HL-60/S4 treated with phorbol 12-myristate 13-acetate at 8.2 ng/mL for 4 days and 3 days (cell line): Measurements from ENCODE around the gene CHMP3.
"Not testable (repeated sequence)": the region's sequence is repeated elsewhere in the genome, so short reads cannot be mapped to it uniquely, and the experiment has no call there.

Experiments
- in situ Hi-C: fragments of 300-500 bp; cut with MboI; formaldehyde crosslinking; loops from 2 replicates; pipeline ENCODE4 v1.15.0; 2022; ENCODE audit warnings: low sequenced_read_pairs

CHMP3 gene

DNA sequence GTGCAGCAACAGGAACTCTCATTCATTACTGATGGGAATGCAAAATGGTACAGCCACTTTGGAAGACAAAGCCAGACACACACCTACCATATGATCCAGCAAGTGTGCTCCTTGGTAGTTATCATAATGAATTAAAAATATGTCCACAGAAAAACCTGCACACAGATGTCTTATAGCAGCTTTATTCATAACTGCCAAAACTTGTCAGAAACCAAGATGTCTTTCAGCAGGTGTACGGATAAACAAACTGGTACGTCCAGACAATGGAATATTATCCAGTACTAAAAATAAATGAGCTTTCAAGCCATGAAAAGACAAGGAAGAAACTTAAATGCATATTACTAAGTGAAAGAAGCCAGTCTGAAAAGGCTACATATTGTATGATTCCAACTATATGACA, 50.4 kb downstream of the CHMP3 start:
- in situ Hi-C loops, result no loop called here

DNA sequence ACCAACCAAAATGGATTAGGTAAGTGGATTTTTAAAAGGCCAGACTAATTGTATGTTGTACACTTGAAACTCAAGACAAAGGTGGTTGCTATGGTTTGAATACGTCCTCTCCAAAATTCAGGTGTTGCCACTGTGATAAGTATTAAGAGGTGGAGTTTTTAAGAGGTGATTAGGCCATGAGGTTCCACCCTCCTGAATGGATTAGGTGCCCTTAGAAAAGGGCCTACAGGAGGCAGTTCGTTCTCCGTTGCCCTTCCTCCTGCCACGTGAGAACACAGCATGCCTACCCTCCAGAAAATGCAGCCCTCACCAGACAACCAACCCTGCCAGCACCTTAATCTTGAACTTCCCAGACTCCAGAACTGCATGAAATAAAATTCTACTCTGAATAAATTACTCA, 51.2 kb downstream of the CHMP3 start:
- in situ Hi-C loops, result no loop called here

DNA sequence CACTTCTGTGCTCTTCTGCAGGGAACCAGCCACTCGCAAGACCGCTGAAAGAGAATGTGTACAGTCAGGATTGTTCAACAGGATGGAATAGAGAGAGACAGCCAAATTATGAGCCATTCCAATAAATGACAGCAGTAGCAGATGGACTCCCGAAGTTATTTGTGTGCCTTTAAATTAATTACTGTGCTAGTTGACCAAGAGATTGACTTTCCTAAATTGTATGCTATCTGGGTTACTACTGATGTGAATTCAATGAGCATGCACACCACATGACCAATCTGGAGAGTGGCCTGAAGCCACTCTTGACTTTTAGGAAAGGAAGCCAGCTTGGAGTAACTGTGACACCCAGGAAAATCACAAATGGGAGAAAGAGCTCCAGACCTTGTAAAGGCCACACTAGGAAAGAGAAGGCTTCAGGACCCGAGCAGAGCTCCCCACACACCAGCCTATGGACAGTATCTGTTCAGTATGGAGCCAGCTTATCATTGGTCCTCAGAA, 52.8 kb downstream of the CHMP3 start:
- in situ Hi-C loops, result no loop called here

DNA sequence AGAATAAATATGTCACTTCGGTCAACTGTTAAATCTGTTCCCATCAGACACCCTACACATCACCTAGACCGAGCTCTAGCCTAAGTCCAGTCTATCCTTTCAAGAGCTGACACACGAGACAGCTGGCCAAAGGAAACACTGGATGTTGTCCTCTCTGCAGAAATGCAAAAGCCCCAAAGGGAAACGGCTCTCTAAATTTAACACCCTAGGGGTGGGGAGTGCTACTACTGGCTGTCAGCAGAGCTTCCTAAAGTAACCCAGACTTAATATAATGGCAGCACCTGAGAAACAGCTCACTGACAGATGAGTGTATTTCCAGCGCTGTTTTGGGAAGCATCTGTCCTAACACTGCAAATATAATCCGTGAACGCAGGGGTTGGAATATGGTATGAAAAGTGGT, 55.6 kb downstream of the CHMP3 start:
- in situ Hi-C loops, result no loop called here

DNA sequence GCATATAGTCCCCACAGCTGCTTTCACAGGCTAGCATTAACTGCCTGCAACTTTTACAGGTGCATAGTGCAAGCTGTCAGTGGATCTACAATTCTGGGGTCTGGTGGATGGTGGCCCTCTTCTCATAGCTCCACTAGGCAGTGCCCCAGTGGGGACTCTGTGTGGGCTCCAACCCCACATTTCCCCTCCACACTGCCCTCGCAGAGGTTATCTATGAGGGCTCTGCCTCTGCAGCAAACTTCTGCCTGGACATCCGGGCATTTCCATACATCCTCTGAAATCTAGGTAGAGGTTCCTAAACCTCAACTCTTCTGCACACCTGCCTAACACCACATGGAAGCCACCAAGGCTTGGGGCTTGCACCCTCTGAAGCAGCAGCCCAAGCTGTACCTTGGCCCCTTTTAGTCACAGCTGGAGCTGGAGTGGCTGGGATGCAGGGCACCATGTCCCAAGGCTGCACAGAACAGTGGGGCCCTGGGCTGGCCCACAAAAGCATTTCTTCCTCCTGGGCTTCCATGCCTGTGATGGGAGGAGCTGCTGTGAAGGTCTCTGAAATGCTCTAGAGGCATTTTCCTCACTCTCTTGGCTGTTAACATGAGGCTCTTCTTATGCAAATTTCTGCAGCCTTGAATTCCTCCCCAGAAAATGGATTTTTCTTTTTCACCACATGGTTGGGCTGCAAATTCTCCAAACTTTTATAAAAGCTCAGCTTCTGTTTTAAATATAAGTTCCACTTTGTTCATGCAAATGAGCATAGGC, 62.7 kb downstream of the CHMP3 start:
- in situ Hi-C loops, result no loop called here

DNA sequence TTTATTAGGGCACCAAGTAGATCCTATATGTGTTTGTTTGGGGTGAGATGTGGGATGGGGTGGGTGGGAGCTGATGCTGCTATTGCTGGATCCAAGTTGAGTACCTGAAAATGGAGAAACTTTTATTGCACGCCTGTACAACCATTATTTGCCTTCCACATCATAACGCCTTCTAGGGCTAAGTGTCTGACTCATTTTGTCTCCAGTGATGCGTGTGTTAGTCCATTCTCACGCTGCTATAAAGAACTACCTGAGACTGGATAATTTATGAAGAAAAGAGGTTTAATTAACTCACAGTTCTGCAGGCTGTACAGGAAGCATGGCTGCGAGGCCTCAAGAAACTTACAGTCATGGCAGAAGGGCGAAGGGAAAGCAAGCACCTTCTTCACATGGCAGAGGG, 63.9 kb downstream of the CHMP3 start:
- in situ Hi-C loops, result no loop called here

DNA sequence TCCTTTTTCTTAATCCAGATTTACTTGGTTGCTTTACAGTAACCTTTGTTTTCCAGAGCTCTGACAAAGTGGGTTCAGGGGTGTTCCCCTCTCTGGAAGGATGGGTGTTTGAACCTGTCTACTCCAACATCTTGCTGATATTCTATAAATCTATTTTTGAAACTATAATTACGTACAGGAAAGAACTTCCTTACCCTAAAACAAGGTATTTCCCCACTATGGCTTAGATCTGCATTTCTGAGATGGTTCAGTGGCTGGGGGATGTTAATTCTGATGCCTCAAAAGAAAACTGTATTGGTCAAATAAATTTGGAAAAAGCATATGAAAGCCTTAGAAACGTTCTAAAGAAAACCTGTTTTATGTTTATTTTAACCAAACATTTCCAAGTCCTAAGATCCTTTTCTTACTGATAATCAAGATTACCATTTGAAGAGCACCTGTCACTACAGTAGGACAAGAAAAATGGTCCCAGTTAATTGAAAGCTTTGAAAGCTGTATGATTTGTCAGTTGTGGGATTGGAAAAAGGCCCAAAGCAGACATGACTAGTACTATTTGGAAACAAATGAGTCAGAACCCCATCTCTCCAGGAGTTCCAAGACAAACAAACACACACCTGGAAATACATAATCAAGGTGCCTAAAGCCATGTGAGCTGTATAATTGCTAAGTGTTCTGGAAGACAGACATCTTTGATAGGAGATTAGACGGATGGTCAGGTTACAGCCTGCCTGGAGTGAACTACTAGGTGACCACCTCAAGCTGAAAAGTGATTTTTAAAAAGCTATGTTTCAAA, 64.6 kb downstream of the CHMP3 start:
- in situ Hi-C loops, result no loop called here

DNA sequence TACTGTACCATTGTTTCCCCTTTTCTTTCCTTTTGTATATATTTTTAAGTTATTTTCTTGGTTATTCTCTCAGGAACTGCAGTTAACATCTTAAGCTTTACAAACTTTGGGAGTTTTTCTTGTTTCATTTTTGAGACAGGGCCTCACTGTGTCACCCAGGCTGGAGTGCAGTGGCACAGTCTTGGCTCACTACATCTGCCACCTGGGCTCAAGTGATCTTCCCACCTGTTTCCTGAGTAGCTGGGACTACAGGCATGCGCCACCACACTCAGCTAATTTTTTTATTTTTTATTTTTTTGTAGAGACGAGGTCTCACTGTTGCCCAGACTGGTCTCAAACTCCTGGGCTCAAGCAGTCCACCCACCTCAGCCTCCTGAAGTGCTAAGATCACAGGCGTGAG, 66.9 kb downstream of the CHMP3 start:
- in situ Hi-C loops, result not testable (repeated sequence)

DNA sequence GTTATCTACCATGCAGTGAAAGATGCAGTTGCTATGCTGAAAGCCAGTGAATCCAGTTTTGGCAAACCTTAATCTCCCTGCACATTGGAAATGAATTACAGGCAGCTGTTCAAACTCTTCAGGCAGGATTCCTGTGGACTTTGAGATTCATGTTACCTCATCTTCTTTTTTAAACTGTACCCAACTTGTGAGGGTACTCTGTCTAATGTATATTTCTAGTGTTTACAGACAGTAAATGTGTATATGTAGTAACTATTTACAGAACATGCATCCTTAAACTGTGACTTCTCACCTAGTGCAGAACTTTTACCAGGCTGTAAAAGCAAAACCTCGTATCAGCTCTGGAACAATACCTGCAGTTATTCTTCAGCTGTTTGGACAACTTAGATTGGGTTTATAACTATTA, 71.2 kb downstream of the CHMP3 start:
- in situ Hi-C loops, result no loop called here

DNA sequence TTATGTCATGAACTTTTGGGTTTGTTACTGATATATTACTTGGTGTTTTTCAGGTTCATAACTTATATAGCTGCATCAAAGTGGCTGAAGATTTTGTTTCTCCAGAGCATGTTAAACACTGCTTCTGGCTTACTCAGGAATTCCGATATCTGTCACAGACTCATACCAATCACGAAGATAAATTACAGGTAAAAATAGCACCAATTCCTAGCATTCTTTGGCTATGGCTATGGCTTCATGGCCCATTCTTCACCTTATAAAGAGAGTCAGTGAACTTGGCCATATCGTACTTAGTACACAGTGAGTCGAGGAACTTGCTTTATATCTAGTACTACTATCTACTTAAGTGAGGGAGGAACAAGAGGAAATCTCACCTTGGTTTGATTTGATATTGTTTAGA, 72.2 kb downstream of the CHMP3 start:
- in situ Hi-C loops, result no loop called here

DNA sequence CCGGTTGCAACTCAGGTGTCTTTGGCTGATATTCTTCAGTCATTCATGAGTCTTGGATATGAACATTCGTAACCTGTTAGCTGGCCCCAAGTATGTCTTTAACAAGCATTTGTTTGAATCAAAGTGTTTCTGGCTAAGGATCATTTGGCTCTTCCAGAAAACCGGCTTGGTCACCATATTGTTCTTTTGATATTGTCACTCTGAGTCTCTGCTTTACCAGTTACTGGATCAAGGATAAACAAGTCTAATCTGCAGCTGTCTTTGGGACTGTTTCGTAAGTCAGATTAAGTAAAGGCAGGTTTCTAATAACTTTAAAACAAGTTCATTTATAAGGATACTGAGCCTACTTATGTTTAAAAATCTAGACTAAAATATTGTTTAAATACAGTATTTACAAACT, 73.0 kb downstream of the CHMP3 start:
- in situ Hi-C loops, result no loop called here

DNA sequence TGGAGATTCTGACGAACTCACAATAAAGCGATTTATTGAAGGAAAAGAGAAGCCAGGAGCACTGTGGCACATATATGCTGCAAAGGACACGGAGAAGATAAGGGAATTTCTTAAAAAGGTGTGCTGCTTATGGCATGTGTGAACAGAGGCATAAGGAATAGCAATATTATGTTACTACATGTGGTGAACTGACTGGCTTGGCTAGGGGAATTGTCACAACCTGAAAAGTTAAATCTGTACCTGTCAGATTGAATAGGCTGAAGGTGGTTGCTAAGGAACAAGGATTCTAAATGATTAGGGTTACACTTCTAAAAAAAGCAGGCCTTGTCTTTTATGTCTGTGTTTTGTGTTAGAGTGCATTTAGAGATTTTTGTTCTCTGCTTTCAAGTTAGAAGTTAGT, 73.7 kb downstream of the CHMP3 start:
- in situ Hi-C loops, result no loop called here

DNA sequence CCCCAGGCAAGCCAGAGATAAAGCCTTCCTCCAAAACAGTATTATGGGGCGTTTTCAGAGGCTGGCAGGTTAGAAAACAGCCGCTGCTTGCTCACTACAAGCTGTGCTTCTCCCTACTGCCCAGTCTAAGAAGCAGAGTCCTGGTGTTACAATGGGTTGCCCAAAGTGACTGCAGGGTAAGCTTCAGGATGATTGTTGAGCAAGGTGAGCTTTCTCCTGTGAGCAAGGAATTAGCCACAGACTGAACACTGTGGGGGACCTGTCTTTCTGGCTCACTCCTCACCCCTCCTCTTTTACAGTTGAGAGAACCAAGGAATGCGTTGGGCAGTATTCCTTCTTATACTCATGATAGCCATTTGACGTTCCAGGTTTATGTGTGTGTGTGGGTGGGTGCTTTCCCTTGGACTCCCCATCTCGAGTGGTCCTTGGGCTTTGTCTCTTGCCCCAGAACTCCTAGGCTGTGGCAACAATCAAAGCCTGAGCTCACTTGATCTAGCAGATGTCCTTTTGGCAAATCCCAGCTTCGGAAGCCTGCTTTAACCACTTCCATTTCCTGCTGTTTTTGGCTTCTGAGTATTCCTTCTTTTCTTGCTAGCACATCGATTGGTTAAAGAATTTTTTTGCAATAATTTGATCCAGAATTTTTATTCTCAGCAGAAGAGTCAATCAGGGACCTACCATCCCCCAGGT, 74.5 kb downstream of the CHMP3 start:
- in situ Hi-C loops, result no loop called here

DNA sequence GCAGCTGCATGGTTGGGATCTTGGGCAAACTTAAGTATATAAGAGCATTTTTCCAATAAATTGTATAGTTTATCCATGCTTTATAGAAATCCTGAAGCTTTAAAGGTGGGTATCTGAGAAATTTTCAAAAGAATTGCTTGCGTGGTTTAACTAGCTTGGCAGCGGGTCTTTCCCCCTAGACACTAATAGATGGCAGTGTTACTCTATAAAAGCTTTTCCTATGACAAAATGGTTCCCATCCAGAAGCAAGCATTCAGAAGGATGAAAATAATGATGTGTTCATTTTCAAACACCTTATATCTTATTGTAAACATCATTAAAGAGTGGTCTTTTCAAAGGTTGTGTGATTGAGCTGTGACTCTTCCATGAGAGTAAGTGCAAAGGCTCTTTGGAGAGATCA, 76.2 kb downstream of the CHMP3 start:
- in situ Hi-C loops, result no loop called here

DNA sequence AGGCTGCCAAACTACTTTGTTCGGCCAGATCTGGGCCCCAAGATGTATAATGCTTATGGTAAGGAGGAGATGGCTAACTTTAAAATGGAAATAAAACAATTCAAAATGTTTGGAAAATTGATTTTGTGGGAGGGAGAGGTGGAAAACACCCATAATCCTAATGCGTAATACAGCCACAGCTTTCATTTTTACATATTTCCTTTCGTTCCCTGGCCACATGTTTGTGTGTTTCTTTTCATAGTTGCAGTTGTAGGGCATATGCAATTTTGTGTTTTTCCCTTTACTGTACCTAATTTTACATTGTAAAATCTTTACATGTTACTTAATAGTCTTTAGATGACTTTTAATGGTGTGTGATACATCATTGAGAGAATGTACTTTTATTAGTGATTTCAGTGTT, 77.4 kb downstream of the CHMP3 start:
- in situ Hi-C loops, result no loop called here

DNA sequence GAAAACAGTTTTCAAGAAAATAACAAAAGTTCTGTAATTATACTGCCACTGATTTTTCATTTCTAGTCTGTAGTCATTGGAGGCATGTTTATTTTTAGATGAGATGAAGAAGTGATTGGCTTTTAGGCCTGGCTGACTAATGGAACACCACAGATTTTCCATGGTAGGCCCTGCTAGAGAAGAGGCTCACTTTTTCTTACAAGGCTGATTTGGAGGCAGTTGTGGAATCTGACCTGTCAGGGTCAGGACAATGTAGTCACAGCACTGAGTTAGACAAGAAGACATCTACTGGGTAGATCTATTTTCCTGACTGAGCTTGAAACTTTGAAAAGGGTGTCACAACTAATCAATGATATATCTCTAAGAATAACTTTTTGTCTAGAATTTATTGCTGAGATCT, 78.1 kb downstream of the CHMP3 start:
- in situ Hi-C loops, result no loop called here

DNA sequence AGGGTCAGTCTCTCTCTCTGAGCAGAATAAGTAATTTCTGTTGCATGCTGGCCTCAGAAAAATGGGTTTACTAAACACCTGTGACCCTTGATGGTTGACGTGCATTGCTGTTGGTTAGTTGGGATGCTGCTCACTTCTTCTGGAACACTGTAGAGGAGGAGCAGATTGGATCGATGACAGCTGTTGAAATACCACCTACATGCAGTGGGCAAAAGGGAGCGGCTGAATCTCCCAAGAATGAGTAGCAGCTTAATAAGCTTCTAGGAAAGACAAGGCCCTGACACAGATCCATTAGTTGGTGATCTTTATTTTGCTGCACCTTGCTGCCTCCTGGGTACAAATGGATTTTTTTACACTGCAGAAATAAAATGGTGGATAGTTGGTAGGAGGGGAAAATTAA, 78.9 kb downstream of the CHMP3 start:
- in situ Hi-C loops, result no loop called here

DNA sequence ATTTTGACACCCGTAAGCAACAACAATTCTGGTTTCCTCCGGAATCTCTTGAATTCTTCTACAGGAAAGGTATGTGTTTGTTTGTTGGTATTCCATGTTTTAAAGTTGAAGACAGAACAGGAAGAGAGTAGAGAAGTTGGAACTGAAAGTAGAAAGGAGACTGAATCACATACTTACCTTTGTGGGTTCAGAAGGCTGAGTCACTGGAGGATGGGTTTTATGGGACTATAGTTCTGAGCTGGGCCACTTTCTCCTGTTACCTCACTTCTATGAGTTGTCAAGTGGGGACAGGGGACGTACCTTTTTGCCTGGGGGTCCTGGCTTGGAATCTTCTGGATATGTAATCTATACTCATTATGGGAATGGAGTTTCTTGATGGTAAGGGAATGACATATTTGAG, 81.2 kb downstream of the CHMP3 start:
- in situ Hi-C loops, result no loop called here

DNA sequence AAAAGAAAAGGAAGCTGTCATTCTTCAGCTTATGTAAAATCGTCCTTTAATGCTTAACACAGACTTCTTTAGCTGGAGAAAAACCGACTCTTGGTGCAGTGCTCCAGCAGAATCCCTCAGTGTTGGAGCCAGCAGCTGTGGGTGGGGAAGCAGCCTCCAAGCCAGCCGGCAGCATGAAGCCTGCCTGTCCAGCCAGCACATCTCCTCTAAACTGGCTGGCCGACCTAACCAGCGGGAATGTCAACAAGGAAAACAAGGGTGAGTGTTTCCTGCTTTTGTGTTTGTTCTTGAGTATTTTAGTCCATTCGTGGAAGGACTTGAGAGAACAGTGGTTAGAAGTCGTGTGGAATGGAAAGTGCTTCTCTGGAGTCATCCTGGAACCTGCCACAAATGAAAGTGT, 83.1 kb downstream of the CHMP3 start:
- in situ Hi-C loops, result no loop called here

DNA sequence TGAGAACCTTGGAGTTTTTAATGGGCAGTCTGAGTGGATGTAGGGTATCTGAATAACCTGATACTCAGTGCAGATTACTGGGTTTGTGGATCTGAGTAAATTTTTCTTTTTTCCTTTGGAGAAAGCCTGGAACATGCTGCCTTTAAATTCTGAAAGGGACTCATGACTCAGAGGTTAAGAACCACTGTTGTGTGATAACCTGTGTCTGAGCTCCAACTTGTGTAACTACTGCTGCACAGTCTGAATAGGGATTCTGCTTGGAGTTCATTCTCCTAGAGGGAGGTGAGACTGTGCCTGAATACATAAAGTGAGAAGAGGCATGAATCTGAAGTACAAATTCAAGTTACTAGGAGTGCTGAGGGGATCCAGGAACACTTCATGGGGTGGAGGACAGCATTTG, 85.9 kb downstream of the CHMP3 start:
- in situ Hi-C loops, result no loop called here

DNA sequence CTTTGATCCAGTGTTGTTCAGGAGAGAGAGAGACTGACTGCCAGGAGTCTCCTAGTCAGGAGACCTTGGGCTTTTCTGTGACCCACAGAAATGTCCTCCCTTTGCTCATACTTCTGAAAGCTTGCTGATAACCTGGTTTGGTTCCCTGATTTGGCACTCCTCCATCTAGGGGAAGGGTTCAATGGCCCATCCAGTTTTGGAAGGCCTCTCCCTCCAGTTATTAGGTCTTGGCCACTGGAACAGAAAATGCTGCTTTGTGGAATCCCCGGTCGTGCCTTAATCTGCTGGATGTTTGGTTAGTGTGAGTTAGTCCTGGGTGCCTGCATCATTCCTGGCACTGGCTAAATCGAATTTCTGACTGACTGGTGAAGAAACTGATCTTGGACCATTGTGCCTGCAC, 86.3 kb downstream of the CHMP3 start:
- in situ Hi-C loops, result no loop called here

DNA sequence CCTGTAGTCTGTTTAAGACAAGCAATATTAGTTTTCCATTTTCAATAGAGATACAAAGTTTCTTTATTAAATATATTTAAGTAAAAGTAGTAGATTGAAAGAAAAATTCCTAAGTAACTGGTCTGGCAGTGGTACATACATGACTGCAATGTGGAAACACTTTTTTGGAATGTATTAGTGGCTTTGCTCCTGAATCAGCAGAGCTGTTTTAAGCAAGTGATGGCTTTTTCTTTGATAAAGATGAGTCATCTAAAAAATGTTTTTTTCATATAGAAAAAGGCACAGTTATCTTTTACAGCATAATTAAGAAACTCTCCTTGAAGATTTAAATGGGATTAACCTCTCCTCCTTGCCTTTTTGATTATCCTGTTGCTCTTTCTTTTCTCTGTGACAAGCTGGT, 87.2 kb downstream of the CHMP3 start:
- in situ Hi-C loops, result no loop called here
